GM21529 (cell line): ENCODE data around the gene YAE1.

Experiments used
- ATAC-seq: cut with Tn5 transposase; IDR thresholded peaks from one replicate; pipeline ENCODE4 v1.9.1; 2021; ENCODE audit not compliant: unreplicated experiment

YAE1 gene

GRCh38 chr7:39554583-39555165 is 11.5 kb upstream of the YAE1 start:
- ATAC-seq, result no peak

- no peak for ATAC-seq
These were observed 9.0 kb upstream of the YAE1 start for GRCh38 chr7:39557222-39557621.

GRCh38 chr7:39557911-39558310 is 8.3 kb upstream of the YAE1 start:
- no peak for ATAC-seq

GRCh38 chr7:39560408-39560807 is 5.8 kb upstream of the YAE1 start:
- ATAC-seq, result no peak

GRCh38 chr7:39560997-39561396 is 5.2 kb upstream of the YAE1 start:
- no peak for ATAC-seq

- no peak for ATAC-seq
These were observed 666 bp upstream of the YAE1 start for GRCh38 chr7:39565538-39565937.

- no peak for ATAC-seq
These were observed 1.1 kb downstream of the YAE1 start for GRCh38 chr7:39567294-39567693.

GRCh38 chr7:39574673-39575349 is 8.6 kb downstream of the YAE1 start:
- no peak for ATAC-seq

- ATAC-seq, result no peak
These were observed 11.1 kb downstream of the YAE1 start for GRCh38 chr7:39577229-39577874.

- peak; percentile 98 for ATAC-seq
These were observed 14.1 kb downstream of the YAE1 start for GRCh38 chr7:39580149-39580874.

GRCh38 chr7:39582536-39582935 is 16.3 kb downstream of the YAE1 start:
- ATAC-seq, result no peak

GRCh38 chr7:39583539-39583938 is 17.3 kb downstream of the YAE1 start:
- ATAC-seq, result no peak

- ATAC-seq, result no peak
These were observed 21.2 kb downstream of the YAE1 start for GRCh38 chr7:39587393-39587792.

- no peak for ATAC-seq
These were observed 22.2 kb downstream of the YAE1 start for GRCh38 chr7:39588416-39588815.

GRCh38 chr7:39589323-39590111 is 23.3 kb downstream of the YAE1 start:
- ATAC-seq, result peak; percentile 93

GRCh38 chr7:39592586-39592985 is 26.4 kb downstream of the YAE1 start:
- ATAC-seq, result no peak

GRCh38 chr7:39594988-39595620 is 28.9 kb downstream of the YAE1 start:
- no peak for ATAC-seq

- no peak for ATAC-seq
These were observed 36.1 kb downstream of the YAE1 start for GRCh38 chr7:39602351-39602750.

GRCh38 chr7:39603924-39604323 is 37.7 kb downstream of the YAE1 start:
- ATAC-seq, result no peak

- ATAC-seq, result no peak
These were observed 38.9 kb downstream of the YAE1 start for GRCh38 chr7:39605087-39605486.

- ATAC-seq, result no peak
These were observed 40.1 kb downstream of the YAE1 start for GRCh38 chr7:39606352-39606751.
